GM10847 (cell line): Measurements from ENCODE around the gene EPSTI1.

Source experiments
- POLR2A ChIP-seq: IDR thresholded peaks from 2 replicates; pipeline ENCODE4 v1.6.1; 2011; ENCODE audit not compliant: insufficient read length; ENCODE audit errors: extremely low read depth

EPSTI1 gene

DNA sequence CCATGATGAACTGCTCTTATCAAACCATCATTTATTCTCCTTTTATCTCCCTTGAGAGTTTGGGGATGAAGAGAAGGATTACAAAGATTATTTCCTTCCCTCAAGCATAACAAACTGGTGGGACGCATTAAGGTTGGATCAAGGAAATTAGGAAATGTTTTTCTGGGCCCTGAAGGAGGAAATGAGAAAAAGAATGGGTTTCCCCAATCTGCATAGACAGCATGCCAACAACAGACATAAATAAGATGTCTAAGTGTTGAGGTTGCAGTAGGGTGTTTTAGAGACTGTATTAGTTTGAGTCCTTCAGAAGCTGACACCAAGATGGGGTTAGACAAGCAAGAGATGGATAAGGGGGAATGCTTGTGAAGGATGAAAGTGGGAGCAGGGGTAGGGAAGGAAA, 7.3 kb downstream of the EPSTI1 start:
- TF ChIP-seq POLR2A, result no peak

DNA sequence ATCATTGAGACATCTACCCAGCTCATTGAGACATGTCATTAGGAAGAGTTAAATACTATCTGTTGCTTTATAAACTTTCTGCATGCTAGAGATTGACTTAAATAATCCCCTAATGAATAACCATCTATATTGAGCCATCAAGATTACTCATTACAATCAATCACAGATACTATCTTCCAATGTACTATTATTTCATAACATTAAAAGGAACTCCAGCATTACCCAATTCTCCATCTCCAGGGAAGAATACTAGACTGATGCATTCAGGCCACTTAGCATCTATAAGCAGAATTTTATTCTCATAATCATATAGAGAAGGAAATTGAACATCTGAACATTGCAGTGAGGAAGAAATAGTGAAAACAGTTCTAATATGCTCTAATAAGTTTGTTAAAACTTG, 8.0 kb downstream of the EPSTI1 start:
- TF ChIP-seq POLR2A, result no peak

DNA sequence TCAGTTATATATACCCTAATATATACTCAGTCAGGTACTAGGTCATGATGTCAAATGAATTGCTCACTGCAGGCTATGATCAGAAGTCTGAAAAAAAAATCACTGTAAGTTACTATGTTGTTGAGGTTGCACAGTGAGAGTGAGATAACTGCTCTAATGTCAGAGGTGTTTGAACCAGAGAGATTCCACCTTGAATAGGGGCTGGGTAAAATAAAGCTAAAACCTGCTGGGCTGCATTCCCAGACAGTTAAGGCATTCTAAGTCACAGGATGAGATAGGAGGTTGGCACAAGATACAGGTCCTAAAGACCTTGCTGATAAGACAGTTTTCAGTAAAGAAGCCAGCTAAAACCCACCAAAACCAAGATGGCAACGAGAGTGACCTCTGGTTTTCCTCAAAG, 10.2 kb downstream of the EPSTI1 start:
- no peak for TF ChIP-seq POLR2A

DNA sequence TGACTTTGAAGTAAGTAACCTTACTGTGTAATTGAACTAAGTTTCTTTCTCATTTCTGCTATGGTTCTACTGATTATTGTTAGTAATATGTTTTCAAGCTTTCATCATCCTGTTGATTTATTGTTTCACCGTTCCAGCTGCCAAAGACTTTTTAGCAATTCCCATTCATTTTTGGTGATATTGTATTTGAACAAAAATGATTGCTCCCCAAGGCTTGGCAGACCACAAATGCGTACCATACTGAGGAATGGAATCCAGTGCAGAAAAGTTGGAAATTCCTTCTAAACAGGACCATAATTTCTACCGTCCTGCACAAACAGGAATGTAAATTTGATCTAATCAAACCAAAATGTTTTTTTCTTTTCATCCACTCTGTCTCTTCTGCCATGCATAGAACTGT, 10.7 kb downstream of the EPSTI1 start:
- no peak for TF ChIP-seq POLR2A

DNA sequence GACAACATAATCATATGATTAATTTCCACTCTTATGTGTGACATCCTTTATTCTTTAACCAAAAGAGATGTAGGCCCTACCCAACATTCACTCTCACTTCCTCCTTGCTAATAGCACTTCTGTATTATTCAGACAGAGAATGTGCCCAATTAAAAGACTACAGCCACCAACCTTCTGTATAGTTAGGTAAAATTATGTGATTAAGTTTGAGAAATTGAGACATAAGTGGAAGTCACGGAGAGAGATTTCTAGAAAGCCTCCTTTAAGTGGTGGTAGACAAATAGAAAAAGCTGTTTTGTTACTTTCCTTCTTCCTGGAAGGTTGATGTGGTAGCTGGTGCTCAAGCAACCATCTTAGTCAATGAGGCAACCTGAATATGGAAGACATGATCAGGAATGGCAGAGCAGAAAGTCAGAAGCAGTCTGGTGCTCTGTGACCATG, 14.8 kb downstream of the EPSTI1 start:
- TF ChIP-seq POLR2A, result no peak

DNA sequence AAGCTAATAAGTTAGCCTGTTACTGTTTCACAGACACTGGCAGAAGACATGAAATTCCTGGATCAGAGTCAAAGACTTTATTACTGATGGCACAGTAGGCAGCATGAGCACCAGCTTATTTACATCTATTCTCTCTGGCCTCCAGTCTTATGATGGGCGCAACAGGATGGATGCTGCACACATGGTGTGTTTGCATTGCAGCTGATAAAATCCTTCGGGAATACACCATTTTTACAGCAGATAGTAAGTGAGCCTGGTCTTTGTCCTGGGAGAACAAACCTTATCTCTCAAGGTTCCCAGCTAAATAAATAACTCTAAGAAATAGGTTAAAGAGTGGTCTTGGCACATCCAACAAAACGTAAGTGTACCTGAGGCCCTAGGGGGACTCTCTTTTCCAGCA, 16.0 kb downstream of the EPSTI1 start:
- no peak for TF ChIP-seq POLR2A

DNA sequence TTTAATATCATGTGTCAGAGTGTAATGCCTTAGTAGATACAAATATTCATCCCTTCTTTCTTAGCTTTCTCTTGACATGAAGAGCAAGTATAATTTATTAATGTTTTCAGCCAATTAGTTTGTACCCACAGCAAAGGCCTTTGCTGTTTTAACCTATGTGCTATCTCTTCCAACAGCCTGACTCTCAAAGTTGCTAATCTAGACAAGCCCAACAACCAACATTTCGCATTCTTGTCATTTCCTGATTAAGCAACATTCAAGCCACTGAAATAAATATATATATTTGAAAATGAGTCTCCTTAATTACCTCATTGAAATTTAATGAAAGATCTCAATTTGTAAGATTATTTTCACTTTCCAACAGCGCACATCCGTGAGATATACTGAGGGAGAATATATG, 18.5 kb downstream of the EPSTI1 start:
- no peak for TF ChIP-seq POLR2A

DNA sequence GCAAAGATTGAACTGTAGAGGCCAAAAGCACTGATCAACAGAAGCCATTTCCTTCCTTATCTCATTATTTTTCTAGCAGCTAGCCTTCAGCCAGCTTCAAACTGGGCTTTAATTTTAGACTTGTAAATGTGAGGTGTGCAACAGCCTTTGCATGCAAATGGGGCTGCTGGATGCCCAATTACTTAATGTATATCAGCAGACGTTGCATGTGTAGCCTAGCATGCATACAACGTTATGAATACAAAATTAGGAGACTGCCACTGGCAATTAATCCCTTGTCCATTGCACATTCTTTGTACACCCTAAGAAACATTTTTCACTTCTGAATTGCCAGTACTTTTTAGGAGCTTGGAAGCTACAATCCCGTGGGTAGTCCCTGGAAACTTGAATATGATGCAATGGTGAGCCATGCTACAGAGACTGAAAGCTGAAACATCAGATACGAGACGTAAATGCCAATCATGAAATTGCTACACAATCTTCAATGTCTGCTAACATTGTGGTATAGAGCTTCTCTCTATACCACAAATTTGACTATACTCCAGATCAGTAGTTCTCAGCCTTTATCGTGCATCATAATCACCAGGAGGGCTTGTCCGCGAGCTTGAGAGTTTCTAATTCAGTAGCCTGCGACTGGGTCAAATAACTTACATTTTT, 20.2 kb downstream of the EPSTI1 start:
- TF ChIP-seq POLR2A, result no peak

DNA sequence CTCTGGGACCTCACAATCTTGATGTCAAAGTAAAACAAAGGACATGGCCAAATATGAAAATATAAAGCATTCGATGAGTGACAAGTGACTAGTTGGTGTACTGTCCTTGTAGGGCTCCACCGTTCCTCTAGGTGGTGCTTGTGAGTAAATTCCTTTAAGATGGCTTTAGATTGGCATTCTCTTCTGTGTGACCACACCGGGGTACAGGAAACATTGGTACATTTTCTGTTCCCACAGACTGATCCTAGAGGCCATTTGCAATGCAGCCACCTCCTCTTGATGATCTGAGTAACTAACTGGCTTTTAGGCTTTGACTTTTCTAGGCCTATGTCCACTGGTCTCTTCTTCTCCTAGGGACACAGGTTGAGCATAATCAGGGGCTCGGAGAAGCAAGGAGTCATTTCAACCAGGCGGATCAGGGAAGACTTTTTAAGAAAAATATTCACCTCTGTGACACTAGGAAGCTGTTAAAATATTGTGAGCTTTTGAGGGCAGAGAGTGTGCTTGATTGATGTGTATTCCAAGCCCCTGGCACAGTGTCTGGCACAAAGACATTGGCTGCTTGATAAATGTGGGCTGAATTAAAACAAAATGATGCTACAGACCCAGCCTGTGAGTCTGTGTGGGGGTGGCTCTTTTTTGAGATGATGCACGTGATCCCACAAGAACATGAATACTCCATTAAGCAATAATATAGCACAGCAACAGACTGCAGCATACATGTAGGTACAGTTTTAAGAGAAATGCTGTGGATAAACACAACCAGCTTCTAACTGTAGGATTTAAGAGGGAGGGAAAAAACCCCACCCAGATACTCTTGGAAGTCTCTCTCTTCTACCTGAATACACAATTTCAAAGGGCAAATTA, 21.0 kb downstream of the EPSTI1 start:
- no peak for TF ChIP-seq POLR2A

DNA sequence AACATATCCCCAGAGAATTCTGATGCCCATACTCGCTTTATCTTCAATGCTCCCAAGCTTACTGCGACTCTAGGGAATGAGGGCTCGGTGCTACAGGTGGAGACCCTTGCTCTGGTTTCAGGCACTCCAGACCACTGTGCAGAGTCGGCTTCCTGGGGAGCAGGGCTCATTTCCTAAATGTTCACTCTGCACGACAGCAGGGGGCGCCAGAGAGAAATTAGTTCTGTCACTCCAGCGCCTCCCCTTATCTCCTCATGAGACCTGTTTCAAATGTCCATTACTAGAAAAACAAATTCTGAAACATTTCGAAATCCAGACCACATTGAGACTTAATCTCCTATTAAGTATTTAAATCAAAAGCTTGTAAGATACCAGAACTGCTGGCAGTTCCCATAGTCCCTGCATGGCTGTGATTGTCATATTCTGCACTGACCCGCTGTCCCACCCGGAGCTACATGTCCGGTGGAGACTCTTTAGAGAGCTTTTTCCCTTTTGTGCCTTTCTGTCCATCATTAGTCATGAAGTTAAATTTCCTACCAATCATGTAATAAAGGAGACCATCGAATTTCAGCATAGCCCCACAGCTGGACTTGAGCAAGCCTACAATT, 22.4 kb downstream of the EPSTI1 start:
- TF ChIP-seq POLR2A, result no peak

DNA sequence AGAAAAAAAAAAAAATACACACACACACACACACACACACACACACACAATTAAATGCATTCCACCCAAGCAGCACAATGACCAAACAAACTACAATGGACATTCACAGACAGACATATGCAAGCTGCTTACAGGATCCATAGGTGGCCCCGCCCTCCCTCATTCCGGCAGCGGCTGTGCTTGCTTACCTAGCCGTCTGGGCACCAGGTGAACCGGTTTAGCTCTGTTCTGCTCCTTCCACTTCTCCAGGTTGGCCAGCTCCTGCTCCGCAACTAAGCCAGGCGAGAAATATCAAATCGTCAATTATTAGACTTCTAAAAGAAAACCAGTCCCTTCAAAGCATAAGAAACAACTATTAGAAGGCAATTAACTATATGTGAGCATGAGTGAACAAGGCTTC, 23.1 kb downstream of the EPSTI1 start:
- TF ChIP-seq POLR2A, result no peak

DNA sequence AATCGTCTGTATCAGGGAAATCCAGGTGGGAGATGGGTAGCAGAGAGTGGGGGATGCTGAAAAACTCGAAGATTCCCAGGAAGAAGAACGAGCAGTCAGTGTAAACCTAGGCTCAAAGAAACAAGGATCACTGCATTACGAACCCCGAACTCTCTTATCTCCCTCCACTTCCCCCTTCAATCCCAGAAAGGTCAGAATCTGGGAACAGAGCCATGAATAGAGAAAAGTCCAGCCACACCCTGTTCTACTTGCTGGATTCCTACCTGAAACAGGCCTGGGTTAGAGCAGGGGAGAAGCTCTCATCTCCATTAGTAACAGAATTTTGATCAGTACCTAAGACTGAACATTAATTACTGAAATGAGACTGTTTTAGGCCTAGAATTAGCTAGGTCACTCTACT, 24.4 kb downstream of the EPSTI1 start:
- TF ChIP-seq POLR2A, result no peak

DNA sequence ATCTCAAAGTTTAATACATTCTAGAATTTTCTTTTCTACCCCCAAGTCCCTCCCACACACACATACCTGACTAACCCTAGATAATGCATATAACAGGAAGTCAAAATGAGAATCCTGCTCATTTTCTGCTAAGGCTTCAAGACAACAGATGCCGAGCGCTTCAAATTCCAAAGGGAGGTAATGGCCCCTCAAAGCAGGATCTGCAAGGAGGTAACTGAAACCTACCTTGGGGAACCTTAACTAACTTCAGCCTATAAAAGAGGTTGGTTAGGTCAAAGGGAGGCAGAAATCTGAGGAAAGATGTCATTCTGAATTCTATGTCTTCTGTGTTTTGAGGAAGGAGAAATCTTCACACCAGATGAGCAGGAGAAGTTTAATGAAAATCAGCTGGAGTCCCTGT, 26.8 kb downstream of the EPSTI1 start:
- no peak for TF ChIP-seq POLR2A

DNA sequence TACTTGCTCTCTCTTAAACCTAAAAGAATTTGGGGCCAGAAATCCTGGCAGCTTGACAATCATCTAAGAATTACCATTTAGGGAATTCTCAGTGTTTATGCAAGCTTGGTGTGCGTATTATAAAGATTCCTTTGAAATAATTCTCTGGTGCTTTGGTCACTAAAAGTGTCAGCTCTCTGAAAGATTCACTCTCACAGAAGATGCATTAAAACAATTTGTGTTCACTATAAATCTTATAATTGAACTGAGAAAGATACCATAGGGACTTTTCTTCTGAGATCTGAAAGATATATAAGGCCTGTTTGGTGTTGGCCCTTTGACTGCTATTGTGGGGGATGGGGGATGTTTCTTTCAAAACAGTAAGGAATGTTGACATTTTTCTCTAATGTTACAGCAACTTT, 27.3 kb downstream of the EPSTI1 start:
- no peak for TF ChIP-seq POLR2A

DNA sequence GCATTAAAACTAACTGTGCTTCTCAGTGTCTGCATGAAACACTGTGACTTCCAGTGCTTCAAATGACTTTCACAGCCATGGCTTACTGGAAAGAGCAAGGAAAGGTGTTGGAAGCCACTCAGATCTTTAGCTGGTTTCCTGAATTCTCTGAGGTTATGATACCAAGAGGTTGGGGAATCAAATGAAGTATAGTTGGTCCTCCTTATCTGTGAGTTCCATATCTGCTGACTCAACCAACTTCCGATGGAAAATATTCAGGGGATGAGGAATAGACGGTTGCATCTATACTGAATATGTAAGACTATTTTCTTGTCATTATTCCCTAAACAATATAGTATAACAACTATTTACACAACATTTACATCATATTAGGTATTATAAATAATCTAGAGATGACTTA, 32.4 kb downstream of the EPSTI1 start:
- no peak for TF ChIP-seq POLR2A

DNA sequence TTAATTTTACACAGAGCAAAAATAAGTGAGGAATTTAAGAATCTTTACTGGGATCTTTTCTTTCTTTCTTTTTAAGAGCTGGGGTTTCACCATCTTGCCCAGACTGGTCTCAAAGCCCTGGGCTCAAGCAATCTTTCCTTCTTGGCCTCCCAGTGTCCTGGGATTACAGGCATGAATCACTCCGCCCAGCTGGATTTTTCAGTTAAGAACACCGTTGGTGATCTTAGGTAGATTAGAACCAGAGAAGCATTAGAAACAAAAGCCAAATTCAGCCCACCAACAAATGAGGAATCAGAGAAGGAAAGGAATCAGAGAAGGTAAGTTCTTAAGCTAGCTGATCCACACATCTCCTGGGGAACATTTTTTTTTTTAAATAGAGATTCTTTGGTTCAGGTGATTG, 34.2 kb downstream of the EPSTI1 start:
- TF ChIP-seq POLR2A, result no peak
